Erythroblast (primary cell): ENCODE results near the gene RFTN2.

Source experiments
- GATA1 ChIP-seq: IDR thresholded peaks from 2 replicates; pipeline ENCODE4 v1.6.1; 2011; ENCODE audit warnings: low read depth, mild to moderate bottlenecking, control low read depth, low read length, moderate library complexity
- POLR2A ChIP-seq: IDR thresholded peaks from 2 replicates; pipeline ENCODE4 v1.6.1; 2011; ENCODE audit warnings: mild to moderate bottlenecking, low read length

GRCh38 chr2:197713271-197713670 is 37.9 kb upstream of the RFTN2 start:
- TF ChIP-seq POLR2A (no peak), GATA1 (no peak)
